GM12878 (cell line): ENCODE measurements around the gene ZXDC.

Source experiments
- CHD2 ChIP-seq: IDR thresholded peaks from 2 replicates; pipeline ENCODE4 v1.6.1; 2011; ENCODE audit warnings: low read depth, low read length, improper control_type of control experiment, borderline replicate concordance
- EZH2 ChIP-seq: IDR thresholded peaks from 2 replicates; pipeline ENCODE4 v1.6.1; 2012; ENCODE audit warnings: low read depth, mild to moderate bottlenecking, control low read depth, inconsistent platforms, low read length, borderline replicate concordance; ENCODE audit not compliant: control insufficient read depth
- FOXM1 ChIP-seq: IDR thresholded peaks from 2 replicates; pipeline ENCODE4 v1.6.1; 2012; ENCODE audit warnings: low read depth, mild to moderate bottlenecking, inconsistent platforms, low read length, moderate library complexity
- JUND ChIP-seq: IDR thresholded peaks from 2 replicates; pipeline ENCODE4 v1.6.1; 2012; ENCODE audit warnings: low read depth, mild to moderate bottlenecking, low read length, improper control_type of control experiment, moderate library complexity
- MTA3 ChIP-seq: IDR thresholded peaks from 2 replicates; pipeline ENCODE4 v1.6.1; 2012; ENCODE audit warnings: low read length, inconsistent platforms, borderline replicate concordance
- USF1 ChIP-seq: IDR thresholded peaks from 2 replicates; pipeline ENCODE4 v1.6.1; 2011; ENCODE audit warnings: borderline replicate concordance, low read depth, mild to moderate bottlenecking, moderate library complexity, mixed read lengths, low read length; ENCODE audit not compliant: insufficient read depth; ENCODE audit errors: extremely low read length
- TF ChIP-seq, protein P1 (sequence below), 3 experiments: IDR thresholded peaks in 2 of 3; conservative IDR thresholded peaks in 1 of 3; 2 replicates each; pipeline ENCODE4 v1.5.1; 2011; ENCODE audit warnings: low read depth in 3 of 3, low read length in 3 of 3, mild to moderate bottlenecking in 3 of 3, control low read depth in 2 of 3, moderate library complexity in 2 of 3, inconsistent platforms in 1 of 3, mixed read lengths in 1 of 3; ENCODE audit not compliant: control insufficient read depth in 2 of 3, insufficient read depth in 1 of 3; ENCODE audit errors: extremely low read depth in 1 of 3

- TF ChIP-seq, protein P1, sequence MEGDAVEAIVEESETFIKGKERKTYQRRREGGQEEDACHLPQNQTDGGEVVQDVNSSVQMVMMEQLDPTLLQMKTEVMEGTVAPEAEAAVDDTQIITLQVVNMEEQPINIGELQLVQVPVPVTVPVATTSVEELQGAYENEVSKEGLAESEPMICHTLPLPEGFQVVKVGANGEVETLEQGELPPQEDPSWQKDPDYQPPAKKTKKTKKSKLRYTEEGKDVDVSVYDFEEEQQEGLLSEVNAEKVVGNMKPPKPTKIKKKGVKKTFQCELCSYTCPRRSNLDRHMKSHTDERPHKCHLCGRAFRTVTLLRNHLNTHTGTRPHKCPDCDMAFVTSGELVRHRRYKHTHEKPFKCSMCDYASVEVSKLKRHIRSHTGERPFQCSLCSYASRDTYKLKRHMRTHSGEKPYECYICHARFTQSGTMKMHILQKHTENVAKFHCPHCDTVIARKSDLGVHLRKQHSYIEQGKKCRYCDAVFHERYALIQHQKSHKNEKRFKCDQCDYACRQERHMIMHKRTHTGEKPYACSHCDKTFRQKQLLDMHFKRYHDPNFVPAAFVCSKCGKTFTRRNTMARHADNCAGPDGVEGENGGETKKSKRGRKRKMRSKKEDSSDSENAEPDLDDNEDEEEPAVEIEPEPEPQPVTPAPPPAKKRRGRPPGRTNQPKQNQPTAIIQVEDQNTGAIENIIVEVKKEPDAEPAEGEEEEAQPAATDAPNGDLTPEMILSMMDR (IDR thresholded peaks at IDR 0.05 in 2 of 3, conservative IDR thresholded peaks at IDR 0.05 in 1 of 3; ENCODE audit: control insufficient read depth in 2 of 3, extremely low read depth in 1 of 3, insufficient read depth in 1 of 3, low read depth in 3 of 3, low read length in 3 of 3) = no peak
- TF ChIP-seq EZH2 (no peak), FOXM1 (no peak), USF1 (no peak), MTA3 (no peak), CHD2 (no peak), JUND (no peak)
Observed at GRCh38 chr3:126450219-126450618, 25.5 kb downstream of the ZXDC start.
